C4-2B (cell line): ENCODE measurements around the gene HAO1.

Source experiments
- H3K27ac ChIP-seq: fragments of 450-650 bp; 2 replicates; pipeline ENCODE4 v1.5.1; 2017
- ZFX ChIP-seq: fragments of 450-650 bp; IDR thresholded peaks from 2 replicates; pipeline ENCODE4 v1.6.1; 2017
- TF ChIP-seq, protein P1 (sequence below): fragments of 450-650 bp; conservative IDR thresholded peaks from 2 replicates; pipeline ENCODE4 v1.5.1; 2017; ENCODE audit warnings: mild to moderate bottlenecking

HAO1 gene

DNA sequence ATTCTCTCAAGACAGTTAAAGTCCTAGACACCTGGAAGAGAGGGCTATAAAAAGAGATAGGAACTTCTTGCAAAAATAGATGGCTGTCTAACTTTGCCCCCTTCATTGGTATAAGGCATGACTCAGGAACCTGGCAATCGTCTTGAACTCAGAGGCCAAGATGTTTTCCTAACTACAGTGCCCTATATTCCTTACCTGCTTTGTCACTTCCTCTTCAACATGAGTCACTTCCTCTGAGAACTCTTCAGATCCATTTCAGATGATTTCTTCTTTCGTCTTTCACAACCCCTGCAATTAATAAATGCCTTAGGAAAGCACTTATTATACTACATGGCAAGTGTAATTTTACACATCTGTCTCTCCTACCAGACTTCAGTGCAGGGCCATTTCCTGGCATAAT, 83.5 kb downstream of the HAO1 start:
- TF ChIP-seq, protein P1, sequence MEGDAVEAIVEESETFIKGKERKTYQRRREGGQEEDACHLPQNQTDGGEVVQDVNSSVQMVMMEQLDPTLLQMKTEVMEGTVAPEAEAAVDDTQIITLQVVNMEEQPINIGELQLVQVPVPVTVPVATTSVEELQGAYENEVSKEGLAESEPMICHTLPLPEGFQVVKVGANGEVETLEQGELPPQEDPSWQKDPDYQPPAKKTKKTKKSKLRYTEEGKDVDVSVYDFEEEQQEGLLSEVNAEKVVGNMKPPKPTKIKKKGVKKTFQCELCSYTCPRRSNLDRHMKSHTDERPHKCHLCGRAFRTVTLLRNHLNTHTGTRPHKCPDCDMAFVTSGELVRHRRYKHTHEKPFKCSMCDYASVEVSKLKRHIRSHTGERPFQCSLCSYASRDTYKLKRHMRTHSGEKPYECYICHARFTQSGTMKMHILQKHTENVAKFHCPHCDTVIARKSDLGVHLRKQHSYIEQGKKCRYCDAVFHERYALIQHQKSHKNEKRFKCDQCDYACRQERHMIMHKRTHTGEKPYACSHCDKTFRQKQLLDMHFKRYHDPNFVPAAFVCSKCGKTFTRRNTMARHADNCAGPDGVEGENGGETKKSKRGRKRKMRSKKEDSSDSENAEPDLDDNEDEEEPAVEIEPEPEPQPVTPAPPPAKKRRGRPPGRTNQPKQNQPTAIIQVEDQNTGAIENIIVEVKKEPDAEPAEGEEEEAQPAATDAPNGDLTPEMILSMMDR: no peak
- H3K27ac ChIP-seq: no peak overlapping the region

DNA sequence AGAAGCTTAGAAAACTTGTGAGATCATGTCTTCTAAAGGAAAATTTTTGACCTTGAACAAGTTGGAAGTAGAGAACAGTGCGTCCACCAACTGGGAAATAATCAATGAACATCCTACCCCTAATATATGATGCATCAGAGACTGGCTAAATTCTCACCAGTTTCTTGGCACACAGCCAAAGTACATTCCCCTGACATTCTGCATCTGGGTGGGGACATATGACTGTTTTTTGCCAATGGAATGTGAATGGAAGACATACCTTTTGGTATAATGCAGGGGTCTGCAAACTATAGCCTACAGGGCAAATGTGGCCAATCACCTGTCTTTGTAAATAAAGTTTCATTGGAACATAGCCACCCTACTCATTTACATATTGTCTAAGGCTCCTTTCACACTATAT, 84.7 kb downstream of the HAO1 start:
- TF ChIP-seq, protein P1: no peak
- TF ChIP-seq ZFX: no peak
- no peak overlapping the region for H3K27ac ChIP-seq

DNA sequence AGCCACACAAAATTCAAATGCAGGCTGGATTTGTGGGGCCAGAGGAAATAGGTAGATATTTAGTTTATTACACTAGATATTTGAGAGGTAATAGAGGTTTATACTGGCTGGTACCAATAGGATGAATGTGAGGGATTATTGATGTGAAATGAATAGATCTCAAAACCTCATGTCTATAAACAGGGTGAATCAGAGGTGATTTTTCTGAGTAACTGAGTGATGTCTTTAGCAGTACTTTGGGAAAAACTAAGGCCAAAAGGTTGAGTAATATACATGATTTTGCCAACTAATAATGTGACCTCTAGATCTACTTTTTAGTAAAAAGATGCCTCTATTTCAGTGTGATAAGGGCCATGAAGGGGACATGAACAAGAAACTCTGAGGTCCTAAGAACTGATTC, 86.8 kb downstream of the HAO1 start:
- H3K27ac ChIP-seq: no peak overlapping the region
- no peak for TF ChIP-seq ZFX
- TF ChIP-seq, protein P1: no peak

DNA sequence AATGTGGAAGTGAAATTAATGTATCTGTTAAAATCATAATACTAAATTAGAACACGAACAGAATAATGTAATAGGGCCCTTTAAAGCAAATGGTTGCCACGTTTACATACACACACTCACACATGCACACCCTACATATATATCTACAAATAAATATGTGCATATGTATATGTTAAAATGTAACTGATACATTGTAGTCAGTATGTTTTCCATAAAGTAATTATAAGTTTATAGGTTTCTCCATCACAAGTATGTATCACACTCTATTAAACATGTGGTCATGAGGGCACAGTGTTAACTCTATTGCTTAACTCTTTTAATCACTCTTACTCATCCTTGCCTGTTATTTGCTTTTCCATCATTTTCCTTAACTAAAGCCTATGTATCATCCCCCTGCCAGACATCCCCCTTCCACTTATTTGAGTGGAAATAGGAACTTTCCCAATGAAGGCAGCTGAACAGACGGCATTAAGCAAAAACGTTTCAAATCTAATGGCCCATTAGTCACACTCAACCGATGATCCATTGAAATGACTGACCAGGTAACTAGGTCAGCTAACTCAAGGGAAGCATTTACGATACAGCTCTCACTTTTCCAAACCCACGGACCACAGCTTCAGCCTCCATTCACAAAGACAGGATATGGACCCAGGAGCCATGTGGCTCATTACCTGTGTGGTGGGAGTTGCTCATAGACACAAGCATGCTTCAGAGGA, 89.3 kb downstream of the HAO1 start:
- TF ChIP-seq, protein P1: no peak
- TF ChIP-seq ZFX: no peak
- H3K27ac ChIP-seq: no peak overlapping the region

DNA sequence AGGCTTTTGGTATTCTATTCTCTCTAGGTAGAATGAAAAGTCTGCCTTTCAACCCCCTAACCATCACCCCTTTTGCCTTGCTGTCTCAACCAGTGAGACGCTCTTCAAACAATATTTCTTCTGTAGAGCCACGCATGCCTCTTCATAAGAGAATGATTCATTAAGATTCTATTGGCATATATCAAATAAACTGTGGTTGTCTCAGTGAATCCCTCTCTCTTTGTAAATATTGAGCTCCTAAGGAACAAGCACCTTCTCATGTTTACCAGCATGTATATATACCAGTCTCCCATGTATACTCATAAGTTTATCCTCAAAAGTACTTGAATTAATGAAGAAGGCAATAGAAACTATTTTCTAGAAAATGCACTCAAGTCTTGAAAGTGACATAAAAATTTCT, 90.6 kb downstream of the HAO1 start:
- H3K27ac ChIP-seq: no peak overlapping the region
- TF ChIP-seq ZFX: no peak
- TF ChIP-seq, protein P1: no peak

DNA sequence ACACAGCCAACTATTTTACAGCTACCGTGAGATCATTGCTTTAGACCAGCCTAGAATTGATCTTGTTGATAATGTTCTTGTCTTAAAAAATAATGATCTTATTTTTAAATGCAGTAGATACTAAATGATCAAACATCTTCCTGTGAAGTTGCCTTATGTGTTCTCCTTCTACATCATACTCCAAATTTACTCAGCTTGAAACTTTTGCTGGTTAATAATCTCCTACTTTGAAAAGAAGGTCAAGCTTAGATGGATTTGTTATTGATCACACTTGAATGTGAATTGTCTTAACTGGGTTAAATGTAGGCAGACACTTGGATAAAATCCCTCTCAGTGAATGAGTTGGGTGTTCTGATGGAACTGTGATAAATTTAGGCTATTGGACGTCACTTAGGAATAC, 91.9 kb downstream of the HAO1 start:
- TF ChIP-seq, protein P1: no peak
- TF ChIP-seq ZFX: no peak
- no peak overlapping the region for H3K27ac ChIP-seq

DNA sequence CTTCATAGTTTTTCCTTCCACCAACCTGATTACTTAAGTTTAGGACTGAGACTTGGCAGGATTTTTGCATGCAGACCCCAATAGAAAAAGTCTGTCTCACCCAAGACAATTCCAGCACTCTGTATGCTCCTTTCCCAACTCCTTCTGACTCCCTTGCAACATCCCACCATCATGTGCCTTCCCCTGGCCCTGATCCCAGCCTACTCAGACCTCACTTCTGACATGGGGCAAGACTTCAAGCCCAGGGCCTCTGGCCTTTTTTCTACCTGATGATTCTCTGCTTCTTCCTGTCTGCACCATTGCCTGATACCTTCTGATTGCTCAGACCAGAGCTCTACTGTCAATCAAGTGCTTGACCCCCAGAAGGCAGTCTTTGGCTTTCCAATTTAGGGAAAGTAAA, 96.6 kb downstream of the HAO1 start:
- H3K27ac ChIP-seq: no peak overlapping the region
- TF ChIP-seq ZFX: no peak
- TF ChIP-seq, protein P1: no peak
